GM15510 (cell line): ENCODE data around the gene BRF1.

Experiments used
- POLR2A ChIP-seq: IDR thresholded peaks from 3 replicates; pipeline ENCODE4 v1.6.1; 2011; ENCODE audit warnings: borderline replicate concordance; ENCODE audit not compliant: insufficient read length; ENCODE audit errors: extremely low read depth

Gene BRF1

DNA sequence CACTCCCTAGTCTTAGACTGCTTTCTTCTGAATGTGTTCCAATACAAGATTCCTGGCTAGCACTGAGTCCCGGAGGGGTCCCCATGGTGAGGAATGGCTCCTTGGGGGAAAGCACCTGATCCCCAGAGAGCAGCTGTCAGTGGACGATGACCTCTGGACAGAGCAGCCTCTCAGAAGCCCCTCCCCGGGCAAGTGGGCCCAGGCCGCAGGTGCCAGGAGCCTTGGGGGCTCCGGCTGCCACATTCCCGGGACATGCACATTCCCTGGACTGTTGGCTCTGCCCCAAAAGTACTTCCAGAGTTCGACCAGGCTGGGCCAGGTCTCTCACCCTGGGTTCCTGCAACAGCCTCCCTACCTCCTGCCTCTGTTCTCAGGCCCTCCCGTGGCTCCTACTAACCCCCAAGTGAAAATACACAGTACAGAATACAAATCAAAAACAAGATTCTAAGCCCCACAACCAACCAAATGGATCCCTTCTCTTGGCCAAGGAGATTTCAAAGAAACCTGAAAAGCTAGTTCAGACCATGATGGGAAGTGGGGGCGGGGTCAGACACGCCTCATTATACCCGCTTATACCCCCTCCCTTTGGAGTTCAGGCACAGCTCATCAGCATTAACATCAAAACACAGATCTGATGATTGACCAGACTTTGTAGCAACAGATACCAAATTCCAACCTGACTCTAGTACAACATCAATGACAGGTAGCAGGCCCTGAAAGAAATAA, 75.8 kb downstream of the BRF1 start:
- TF ChIP-seq POLR2A: no peak

DNA sequence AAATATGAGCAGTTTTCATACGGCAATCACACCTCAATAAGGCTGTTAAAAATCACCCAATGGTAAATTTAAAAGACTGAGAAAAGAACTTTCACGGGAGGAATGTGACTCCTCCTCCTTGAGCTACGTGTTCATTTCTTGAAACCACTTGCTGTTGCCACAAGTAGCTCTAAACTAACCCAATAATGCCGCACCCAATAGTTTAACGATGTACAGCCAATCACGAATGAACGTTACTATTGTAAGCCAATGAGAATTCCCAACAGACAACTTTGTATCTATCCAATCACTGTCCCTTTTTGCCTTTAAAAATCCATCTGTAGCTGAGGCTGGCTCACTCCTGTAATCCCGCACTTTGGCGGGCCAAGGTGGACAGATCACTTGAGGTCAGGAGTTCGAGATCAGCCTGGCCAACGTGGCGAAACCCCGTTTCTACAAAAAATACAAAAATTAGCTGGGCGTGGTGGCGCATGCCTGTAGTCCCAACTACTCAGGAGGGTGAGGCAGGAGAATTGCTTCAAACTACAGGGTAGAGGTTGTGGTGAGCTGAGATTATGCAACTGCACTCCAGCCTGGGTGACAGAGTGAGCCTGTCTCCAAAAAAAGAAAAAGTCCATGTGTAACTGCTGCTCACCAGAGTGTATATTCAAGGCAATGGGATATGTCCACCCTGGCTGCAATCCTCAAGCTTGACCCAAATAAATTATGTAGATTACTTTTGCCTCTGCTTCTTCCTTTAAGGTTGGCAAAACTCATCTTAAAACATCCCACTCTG, 76.8 kb downstream of the BRF1 start:
- TF ChIP-seq POLR2A: no peak

DNA sequence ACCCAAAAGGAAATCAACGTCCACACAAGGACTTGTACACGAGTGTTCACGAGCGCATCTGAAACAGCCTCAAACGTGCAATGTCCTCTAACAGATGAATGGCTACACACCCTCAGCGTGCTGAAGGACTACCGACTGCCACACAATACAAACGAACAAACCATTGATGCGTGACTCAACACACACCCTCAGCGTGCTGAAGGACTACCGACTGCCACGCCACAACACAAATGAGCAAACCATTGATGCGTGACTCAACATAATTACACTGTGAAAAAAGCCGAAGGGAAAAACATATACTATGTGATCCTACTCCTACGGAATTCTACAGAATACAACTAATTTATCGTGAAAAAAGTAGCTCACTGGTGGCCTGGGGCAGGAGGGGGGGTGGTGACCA, 77.5 kb downstream of the BRF1 start:
- TF ChIP-seq POLR2A: no peak

DNA sequence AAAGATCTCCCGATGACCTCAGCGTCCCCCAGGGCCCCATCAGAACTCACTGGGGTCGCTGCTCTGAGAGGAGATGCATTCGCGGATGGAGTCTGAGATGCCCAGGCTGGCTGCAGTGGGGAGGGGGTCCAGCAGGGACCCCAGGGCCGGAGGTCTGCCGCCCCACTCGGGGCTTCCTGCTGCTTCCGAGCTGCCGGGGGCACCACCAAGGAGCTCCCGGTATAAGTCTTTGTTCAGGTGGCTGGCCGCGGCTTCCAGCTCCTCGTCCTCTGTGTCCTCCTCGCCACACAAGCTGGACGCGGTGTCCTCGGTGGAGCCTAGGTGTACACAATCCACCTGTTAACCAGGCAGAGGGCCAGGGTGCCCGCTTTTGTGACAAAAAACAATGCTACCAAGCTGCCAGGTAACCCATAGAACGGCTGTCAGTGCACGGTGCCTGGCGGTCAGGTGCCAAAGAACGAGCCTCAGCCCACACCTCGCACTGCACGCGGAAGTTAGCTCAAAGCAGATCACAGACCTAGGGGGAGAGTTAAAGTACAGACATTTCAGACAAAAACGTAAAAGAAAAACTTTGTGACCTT, 79.1 kb downstream of the BRF1 start:
- TF ChIP-seq POLR2A: no peak

DNA sequence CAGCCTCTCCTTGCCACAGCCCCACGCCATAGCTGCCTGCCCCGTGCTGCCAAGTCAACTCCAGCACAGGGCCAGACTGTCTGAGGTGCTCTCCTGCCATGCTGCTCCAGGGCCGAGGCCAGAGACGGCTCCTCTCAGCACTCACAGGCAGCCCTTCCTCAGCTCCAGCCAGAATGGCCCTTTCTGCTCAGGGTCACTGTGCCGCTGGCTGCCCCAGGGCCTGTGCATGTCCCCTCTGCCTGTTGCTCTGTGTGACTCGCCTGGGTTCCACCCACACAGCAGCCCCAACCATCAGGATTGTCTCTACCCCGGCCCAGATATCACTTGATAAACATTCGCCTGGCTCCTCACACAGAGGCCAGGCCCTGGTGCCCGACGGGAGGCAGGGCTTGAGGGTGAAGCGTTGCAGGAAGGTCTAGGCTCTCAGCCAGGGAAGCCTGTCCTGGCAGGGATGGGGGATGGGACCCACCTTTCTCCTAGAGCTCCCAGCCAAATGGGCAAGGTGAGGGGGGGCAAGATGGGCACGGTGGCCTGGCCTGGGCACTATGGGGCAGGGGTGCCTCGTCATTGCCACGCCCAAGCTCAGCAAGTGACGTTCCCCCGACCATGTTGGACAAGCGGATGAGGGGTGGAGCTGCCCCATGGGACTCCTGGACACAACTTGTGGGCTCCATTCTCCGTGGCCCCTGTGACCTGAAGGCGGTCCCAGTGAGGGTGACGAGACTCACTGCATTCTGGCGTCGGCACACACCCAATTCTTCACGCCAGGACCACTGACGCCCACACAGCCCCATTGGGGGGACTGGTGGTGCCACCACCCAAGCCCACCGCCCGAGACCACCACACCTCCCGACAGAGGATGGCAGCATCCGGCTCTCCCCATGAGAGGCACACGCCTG, 79.9 kb downstream of the BRF1 start:
- no peak for TF ChIP-seq POLR2A

DNA sequence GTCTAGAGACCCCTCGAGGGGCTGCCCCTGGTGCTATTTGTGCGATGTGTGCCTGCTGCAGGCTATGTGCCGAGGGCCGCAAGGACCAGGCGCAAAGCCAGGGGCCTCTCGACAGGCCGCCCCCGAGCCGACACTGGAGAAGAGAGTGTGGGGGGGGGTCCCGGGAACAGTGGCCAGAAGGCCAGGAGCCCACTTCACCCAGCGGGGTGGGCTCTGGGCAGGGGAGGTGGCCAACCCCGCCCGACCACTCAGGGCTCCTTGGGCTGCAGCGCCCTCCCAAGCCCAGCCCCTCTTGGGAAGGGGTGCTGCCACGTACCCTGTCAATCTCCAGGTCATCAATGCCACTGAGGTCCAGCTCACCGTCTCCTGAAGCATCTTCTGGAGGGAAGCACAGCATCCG, 81.0 kb downstream of the BRF1 start:
- no peak for TF ChIP-seq POLR2A

DNA sequence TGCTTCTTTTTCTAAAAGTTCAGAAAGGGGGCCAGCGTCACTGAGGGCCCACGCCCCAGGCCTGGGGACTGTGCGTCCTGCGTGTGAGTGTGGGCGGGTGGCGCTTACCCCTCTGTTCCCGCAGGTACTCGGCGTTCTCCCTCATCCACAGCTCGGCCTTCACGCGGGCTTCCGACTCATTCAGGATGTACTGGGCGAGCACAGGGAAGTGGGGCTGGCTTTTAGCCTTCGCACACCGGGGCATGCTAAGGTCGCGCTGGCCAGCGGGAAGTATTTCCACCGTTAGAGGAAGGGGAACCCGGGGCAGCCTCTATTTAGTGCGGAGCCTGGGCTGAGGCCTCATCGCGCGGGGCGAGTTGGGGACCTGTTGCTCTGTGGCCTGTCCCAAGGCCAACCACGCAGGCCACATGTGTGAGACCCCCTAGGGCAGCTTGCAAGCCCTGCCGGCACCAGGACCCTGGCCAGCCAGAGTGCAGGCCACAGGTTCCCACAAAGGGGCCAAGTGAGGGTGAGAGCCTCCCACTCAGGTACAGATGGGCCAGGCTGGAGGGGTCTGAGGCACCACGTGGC, 81.7 kb downstream of the BRF1 start:
- TF ChIP-seq POLR2A: no peak

DNA sequence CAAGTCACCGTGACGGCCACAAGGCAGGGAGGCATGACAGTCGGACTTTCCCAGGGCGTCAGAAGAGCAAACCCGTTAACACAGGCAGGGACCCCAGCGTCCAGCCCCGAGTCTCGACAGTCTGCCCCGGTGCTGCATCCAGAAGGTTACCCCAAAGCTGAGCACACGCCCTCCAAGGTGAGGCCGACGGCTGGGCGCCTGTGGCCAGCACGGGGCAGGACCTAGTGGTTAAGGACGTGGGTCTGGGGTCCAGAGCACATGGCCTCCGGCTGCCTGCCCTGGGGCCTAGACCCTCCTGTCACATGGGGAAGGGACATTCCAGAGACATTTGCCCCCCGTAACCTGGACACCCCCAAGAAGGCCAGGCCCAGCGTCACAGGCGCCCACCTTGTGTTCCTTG, 82.2 kb downstream of the BRF1 start:
- no peak for TF ChIP-seq POLR2A

DNA sequence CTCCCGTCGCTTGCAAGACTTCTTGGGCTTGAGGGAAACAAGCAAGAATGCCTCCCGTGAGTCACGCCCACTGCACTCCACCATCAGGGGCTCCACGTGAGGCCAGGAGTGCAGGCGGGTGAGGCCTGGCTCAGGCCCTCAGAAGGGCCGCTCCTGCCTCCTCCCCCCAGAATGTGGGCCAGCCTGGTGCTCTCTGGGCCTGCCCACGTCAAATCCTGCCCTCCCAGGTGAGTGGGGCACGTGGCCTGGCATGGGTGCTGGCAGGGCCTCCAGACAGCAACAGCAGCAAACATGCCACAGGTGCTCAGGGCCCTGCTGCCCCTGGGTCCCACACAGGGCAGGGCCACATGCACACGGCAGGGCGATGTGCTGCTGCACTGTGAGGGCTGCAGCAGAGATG, 83.0 kb downstream of the BRF1 start:
- no peak for TF ChIP-seq POLR2A

DNA sequence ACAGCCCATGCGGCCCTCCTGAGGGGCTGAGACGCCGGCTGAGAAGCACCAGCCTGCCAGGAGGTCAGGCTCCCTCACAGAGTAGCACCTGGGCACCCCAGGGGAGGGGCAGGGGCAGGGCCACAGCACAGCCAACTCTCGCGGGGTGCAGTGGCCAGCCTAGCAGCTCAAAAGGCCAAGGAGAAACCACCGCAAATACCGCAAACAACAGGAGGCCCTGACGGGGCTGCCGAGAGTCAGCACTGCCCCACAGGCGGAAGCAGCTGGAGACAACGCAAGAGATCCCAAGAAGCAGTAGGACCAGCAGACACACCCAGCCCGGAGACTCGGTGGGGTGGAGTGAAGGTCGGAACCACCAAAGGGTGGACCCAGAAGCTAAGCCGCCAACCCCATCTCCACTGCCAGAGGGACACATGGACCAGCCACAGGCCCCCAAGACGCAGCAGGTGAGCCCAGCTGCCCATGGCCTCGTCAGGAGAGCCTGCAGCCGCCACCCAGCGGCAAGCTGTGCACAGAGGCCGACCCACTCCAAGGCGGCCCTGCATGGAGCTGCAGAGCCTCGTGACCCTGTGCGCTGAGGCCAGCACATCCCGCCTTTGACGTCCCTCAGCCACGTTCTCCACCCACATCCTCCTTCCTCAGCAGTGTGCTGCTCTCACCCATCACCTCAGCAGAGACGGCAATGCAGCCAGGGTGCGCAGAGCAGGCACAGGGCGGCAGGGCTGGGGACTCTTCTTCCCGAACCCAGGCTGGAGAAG, 84.1 kb downstream of the BRF1 start:
- no peak for TF ChIP-seq POLR2A

DNA sequence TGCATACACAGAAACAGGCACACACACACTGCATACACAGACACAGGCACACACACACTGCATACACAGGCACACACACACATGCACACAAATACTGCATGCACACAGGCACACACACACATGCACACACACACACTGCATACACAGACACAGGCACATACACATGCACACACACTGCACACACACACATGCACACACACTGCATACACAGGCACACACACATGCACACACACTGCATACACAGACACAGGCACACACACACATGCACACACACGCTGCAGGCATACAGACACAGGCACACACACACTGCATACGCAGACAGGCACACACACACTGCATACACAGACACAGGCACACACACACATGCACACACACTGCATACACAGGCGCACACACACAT, 85.2 kb downstream of the BRF1 start:
- TF ChIP-seq POLR2A: no peak

DNA sequence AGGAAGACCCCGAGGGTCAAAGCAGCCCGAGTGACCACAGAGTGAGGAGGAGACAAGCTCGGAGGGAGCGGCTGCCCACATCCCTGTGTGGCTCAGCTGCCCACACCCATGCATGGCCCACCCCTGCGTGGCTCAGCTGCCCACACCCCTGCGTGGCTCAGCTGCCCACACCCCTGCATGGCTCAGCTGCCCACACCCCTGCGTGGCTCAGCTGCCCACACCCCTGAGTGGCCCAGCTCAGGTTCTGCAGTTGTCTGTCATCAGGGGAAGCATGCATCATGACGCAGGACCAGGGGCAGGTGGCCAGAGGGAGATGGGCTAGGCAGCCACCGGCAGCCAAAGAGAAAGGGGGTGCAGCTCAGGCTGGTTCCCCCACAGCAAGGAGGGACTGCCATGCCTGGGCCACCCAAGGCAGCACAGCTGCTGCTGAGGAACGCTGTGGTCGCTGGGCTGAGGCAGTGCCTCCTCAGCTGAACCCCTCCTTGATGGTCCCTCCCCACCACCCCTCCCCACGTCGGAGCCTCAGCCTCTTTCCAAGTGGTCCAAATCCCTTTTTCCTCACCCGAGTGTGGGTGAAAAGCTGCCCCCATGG, 86.4 kb downstream of the BRF1 start:
- no peak for TF ChIP-seq POLR2A

DNA sequence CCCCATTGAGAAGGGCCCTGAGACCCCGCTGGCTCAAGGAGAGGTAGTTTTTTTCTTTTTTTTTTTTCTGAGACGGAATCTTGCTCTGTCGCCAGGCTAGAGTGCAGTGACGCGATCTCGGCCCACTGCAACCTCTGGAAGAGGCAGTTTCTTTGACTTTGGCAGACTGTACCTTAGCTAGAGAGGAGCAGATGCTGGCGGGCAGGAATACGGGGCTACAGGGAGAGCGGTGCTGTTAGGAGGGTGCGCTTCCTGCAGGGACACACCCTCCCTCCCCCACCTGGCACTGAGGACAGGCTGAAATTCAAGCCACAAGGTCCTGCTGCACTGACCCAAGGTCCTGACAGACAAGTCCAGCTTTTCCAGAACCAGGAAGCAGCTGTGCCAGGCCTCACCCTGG, 87.4 kb downstream of the BRF1 start:
- TF ChIP-seq POLR2A: no peak
